Rectal smooth muscle tissue (tissue), 1 donor: ENCODE results near the gene PPBP.
A peak's percentile ranks its signal among the peaks of the same experiment; 100 is the strongest.

Experiments used
- H3K27ac ChIP-seq: one replicate; pipeline ENCODE4 v1.7.0; 2013; ENCODE audit warnings: low read depth, low read length, inconsistent platforms
- H3K27me3 ChIP-seq: one replicate; pipeline ENCODE4 v1.7.0; 2013; ENCODE audit warnings: low read length; ENCODE audit not compliant: control insufficient read depth, insufficient read depth
- H3K36me3 ChIP-seq: one replicate; pipeline ENCODE4 v1.7.0; 2013; ENCODE audit warnings: low read length; ENCODE audit not compliant: control insufficient read depth, insufficient read depth
- H3K4me1 ChIP-seq: one replicate; pipeline ENCODE4 v1.7.0; 2013; ENCODE audit warnings: low read length; ENCODE audit not compliant: control insufficient read depth, insufficient read depth
- H3K4me3 ChIP-seq: one replicate; pipeline ENCODE4 v1.7.0; 2013; ENCODE audit warnings: low read length
- H3K9ac ChIP-seq: one replicate; pipeline ENCODE4 v1.7.0; 2013; ENCODE audit warnings: low read length

Gene PPBP

DNA sequence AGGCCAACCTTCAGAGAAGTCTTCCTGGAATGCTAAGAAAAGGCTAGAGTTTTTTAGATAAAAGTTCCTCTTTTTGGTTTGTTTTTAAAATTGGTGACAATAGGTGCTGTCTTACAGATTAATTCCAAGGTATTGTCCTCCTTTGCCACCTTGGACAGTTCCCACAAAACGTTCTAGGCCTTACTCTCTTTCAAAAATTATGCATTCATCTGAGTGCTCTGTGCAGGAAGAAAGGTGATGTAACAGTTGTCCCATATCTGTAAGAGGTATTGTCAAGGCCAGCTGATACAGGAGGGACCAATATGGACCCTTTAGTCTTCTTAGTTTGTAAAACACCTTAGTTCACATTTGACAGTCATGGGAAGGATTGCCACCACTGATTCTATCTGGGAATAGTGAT lies 26.3 kb upstream of the PPBP start:
- Histone ChIP-seq H3K27me3 (no peaks in the 10 kb centered on the region), H3K4me1 (no peaks in the 10 kb centered on the region), H3K4me3 (no peak overlapping the region), H3K9ac (no peak overlapping the region), H3K27ac (no peak overlapping the region), H3K36me3 (no peaks in the 10 kb centered on the region)

DNA sequence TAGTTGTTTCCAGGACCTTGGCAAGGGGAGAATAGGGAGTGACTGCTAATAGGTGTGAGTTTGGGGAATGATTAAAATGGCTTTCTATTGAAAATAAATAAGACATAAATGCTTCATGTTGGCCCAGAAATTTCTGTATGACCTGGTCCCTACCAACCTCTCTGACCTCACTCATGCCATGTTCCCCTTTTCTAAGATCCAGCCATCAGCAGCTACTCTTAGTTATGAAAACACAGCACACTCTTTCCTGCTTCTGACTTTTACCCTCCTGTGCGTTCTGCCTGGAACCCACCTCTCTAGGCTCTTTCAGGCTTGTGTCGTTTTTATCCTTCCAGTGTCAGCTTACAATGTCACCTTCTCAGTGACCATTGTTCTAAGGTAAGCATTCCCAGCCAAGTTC lies 25.3 kb upstream of the PPBP start:
- H3K9ac ChIP-seq, result no peak overlapping the region
- no peaks in the 10 kb centered on the region for H3K27me3 ChIP-seq
- no peaks in the 10 kb centered on the region for H3K36me3 ChIP-seq
- no peaks in the 10 kb centered on the region for H3K4me1 ChIP-seq
- no peak overlapping the region for H3K27ac ChIP-seq
- no peak overlapping the region for H3K4me3 ChIP-seq

DNA sequence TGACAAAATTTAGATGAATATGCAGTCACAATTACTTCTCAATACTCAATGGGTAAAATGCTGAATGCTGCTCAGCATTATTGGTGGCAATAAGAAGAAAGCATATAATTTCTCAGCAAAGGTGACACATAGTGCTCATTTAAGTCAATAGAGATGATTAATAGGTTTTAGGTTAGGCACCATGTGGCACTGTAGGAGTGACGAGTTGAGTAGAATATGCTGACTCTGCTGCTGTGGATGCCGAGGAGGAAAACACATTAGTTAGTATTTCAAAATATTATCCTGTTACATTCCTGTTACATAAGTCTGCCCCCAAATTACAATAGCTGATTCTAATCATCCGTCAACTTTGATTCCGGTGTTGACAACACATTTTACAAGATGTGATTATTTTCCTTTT lies 24.1 kb upstream of the PPBP start:
- Histone ChIP-seq H3K9ac (no peak overlapping the region), H3K27ac (no peak overlapping the region), H3K4me1 (no peaks in the 10 kb centered on the region), H3K36me3 (no peaks in the 10 kb centered on the region), H3K27me3 (no peaks in the 10 kb centered on the region), H3K4me3 (no peak overlapping the region)

DNA sequence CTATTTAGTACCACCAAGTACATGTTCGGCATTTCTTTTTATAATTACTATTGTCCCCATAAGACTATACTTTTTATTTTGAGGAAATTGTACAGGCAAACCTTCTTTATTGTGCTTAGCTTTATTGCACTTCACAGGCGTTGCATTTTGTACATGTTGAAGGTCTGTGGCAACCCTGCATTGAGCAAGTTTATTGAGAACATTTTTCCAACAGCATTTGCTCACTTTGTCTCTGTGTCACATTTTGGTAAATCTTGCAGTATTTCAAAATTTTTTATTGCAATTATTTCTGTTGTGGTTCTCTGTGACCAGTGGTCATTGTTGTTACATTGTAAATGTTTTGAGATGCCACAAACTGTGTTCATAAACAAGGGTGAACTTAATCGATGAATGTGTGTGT lies 21.3 kb upstream of the PPBP start:
- Histone ChIP-seq H3K27me3 (no peaks in the 10 kb centered on the region), H3K4me3 (no peak overlapping the region), H3K27ac (no peak overlapping the region), H3K4me1 (no peaks in the 10 kb centered on the region), H3K36me3 (no peaks in the 10 kb centered on the region), H3K9ac (no peak overlapping the region)

DNA sequence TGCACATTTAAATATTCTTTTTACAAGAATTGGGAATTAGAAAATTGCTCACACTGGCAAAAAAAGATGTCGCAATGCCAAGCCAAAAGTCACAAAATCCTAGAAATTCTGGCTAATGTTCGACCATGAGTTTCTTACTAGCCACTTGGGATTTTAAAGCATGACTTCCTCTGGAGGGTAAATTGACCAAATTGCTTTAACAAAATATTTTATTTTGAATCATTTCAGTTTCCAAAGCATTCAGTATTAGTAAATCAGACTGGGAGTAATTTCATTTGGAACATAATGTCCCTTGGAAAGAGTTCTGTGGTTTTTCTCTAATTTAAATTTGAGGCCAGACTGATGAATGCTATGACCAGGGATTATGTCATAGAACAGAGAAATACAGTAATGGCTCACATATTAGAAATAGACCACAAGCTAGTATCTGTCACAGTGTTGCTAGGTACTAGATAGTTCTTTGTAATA lies 18.1 kb upstream of the PPBP start:
- Histone ChIP-seq H3K4me1 (no peaks in the 10 kb centered on the region), H3K27ac (no peak overlapping the region)

DNA sequence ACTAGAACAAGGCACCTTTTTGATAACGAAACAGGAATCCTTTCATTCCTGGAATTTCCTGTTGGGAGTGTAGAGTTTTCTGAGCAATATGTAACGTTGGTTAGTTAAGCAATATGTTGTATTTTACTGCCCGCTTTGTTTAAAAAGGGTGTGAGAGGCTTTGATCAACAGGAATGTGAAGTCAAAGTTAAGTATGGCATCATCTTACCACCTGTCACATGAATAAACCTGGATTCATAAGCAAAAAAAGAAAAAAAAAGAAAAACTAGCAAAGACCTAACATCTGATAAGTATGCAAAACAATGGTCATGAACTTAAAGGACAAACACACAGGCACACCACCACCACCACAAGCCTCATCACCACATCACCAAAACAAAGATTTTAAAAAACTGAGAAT lies 17.5 kb upstream of the PPBP start:
- no peak overlapping the region for H3K27ac ChIP-seq
- no peaks in the 10 kb centered on the region for H3K36me3 ChIP-seq
- no peak overlapping the region for H3K4me3 ChIP-seq
- no peaks in the 10 kb centered on the region for H3K4me1 ChIP-seq
- H3K27me3 ChIP-seq, result no peaks in the 10 kb centered on the region
- H3K9ac ChIP-seq, result no peak overlapping the region

More for the DNA sequence above, 18.1 kb upstream of the PPBP start:
- no peak overlapping the region for H3K4me3 ChIP-seq
- H3K36me3 ChIP-seq, result no peaks in the 10 kb centered on the region
- no peaks in the 10 kb centered on the region for H3K27me3 ChIP-seq
- no peak overlapping the region for H3K9ac ChIP-seq

DNA sequence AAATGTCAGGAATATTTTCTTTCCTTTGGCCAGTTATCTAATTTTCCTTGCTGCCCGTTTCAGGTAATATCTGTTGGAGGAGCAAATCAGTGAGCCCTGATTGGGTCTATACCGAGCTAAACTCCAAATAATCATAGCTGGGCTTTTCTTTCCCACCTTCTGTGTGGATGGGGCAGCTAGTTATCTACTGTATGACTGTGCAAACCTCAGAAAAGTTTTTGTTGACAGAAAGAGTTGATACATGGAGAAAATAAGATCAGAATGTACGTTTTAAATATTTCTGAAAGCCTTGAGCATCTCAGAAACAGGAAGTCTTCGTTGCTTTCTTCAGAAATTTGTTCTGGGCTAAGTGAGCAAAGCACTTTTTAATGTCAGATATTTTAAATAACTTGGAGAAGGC lies 16.7 kb upstream of the PPBP start:
- Histone ChIP-seq H3K9ac (no peak overlapping the region), H3K27ac (no peak overlapping the region), H3K27me3 (no peaks in the 10 kb centered on the region), H3K36me3 (no peaks in the 10 kb centered on the region), H3K4me3 (no peak overlapping the region), H3K4me1 (no peaks in the 10 kb centered on the region)

DNA sequence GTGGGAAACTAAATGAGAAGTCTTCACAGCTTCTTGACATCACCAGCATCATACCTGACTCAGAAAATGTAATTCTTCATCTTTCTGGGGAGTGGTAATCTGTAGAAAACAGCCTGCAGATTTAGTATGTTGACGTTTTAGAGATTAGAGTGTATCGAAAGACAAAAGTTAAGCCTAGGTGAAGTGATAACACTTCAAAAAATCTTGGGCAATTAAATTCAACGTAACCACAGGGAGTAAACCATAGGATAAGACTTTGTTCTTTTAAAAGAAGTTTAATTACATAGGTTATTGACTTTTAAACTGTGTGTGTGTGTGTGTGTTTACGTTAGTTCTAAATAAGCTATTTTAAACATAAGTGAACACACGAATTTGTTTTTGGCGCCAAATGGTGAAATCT lies 12.3 kb upstream of the PPBP start:
- Histone ChIP-seq H3K36me3 (no peaks in the 10 kb centered on the region), H3K4me1 (no peaks in the 10 kb centered on the region), H3K9ac (no peak overlapping the region), H3K4me3 (no peak overlapping the region), H3K27me3 (no peaks in the 10 kb centered on the region), H3K27ac (no peak overlapping the region)

DNA sequence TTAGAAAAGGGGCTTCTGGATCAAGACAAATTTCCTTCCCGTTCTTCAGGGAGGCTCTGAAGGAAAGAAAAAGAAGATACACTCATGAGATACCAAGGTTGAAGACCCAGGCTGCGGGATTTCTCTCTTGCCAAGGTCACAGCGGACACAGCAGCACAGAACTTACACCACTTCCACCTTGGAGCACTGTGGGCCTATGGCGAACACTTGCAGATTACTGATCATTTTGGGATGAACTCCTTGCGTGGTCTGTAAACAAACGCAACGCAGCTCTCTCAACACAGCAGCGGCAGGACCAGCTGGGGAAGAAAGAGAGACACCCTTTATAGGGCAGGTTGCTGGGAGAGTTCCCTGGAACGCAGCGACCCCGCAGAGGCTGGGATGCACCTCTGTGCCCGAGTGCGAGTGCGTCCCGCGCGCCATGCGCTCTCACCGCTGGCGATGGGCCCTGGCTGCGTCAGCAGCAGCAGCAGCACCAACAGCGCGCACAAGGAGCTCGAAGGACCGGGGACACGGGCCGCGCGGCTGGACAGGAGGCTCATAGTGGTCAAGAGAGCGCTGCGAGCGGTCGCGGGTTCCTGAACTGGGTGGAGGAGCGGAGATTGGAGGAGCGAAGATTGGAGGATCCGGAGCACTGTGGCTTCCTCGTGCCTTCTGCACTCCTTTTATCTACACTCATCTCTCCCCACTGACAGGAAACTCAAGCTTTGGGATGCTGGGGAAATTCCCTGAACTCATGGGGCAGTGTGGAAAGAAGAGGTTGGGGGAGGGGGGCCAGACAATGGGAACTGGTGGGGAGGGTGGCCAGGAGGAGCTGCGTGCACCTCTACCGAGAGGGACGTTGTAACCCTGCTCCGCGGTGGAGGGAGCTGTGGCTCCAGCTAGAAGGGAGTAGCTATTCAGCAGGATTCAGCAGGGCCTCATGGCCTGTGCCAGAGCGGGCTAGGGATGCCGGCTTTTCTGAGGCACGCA lies 10.3 kb upstream of the PPBP start, which contains the start of gene CXCL5:
TSS of gene CXCL5 (minus strand) at position 638 of the 972 bp plus-strand sequence. CDS start at position 542, 96 bp downstream.
- H3K4me3 ChIP-seq, result peak within 1 kb of the TSS; percentile 6
- no peaks in the 10 kb centered on the region for H3K36me3 ChIP-seq
- H3K27me3 ChIP-seq, result no peaks in the 10 kb centered on the region
- H3K9ac ChIP-seq, result no peak within 1 kb of the TSS
- H3K27ac ChIP-seq, result no peak within 1 kb of the TSS
- no peaks in the 10 kb centered on the region for H3K4me1 ChIP-seq

DNA sequence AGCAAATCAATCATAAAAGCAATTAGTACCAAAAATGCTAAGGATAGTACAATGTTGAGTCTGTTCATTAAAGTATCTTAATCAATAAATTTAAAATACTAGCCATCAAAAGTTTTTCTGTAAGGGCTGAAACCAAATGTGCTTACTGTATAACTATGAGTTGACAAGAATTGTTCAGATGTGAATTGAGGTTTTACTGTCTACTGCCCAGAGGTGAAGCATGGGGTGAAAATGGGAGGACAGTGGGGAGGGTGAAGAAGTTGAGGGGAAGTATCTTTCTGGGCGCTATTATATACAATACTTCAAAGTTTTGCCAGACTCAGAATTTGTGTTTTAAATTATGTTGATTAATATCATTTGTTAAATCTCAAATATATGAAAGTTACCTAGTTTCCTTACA lies 4.1 kb upstream of the PPBP start:
- no peaks in the 10 kb centered on the region for H3K4me1 ChIP-seq
- H3K27ac ChIP-seq, result no peak overlapping the region
- H3K4me3 ChIP-seq, result no peak overlapping the region

DNA sequence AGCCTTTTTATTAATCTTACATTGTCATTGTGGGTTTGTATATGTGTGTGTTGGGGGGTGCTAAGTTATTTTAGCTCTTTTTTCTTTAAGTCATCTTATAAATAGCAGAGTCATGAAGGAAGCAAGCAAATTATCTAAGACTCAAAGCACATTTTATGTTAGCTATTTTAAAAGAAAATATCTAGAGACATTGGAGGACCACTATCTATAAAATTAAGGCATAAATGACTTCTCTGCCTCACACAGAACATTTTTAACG lies 3.7 kb upstream of the PPBP start:
- Histone ChIP-seq H3K9ac (no peak overlapping the region), H3K4me1 (no peaks in the 10 kb centered on the region), H3K36me3 (no peaks in the 10 kb centered on the region), H3K4me3 (no peak overlapping the region), H3K27ac (no peak overlapping the region), H3K27me3 (no peaks in the 10 kb centered on the region)

More for the DNA sequence above, 4.1 kb upstream of the PPBP start:
- Histone ChIP-seq H3K36me3 (no peaks in the 10 kb centered on the region), H3K9ac (no peak overlapping the region), H3K27me3 (no peaks in the 10 kb centered on the region)

DNA sequence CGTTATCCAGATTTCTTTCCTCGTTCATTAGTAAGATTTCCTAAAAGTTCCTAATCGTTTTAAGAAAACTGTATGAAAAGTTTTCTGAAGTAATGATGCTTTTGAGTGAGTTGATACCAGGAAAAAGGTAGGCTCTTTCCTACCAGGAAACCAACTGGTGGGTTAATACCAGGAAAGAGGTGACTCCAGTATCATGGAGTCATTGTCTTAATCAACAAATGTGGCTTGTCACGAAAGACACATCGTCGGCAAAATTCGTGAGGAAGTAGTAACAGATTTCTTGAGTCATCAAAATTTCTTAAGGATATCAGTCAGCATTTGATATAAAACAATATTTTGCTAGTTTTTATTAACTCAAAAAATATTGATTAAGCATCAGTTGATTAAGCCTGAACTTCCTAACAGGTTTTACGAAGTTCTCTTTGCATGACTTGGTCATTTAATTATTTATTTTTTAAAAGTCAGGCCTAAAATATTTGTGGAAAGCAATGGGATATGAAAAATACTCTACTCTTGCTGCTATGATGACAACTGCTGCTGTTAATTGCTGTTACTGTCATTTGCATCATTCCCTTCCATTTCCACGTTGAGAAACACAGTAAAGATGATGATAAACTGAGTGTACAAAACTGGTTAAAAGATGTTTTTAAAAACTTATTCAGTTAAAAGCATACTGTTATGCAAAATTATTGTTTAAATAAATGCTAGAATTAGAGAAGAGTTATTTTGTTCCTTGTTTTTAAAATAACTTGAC lies 3.2 kb upstream of the PPBP start:
- no peak overlapping the region for H3K4me3 ChIP-seq
- H3K9ac ChIP-seq, result no peak overlapping the region
- no peaks in the 10 kb centered on the region for H3K36me3 ChIP-seq
- no peaks in the 10 kb centered on the region for H3K4me1 ChIP-seq
- H3K27ac ChIP-seq, result no peak overlapping the region
- no peaks in the 10 kb centered on the region for H3K27me3 ChIP-seq
